Ovary (tissue), 3 donors: Measurements from ENCODE around the gene FANCC.

ENCODE experiments used
- CTCF ChIP-seq, 3 donors: fragments of 450-650 bp in 2 of 3; fragments of 200-600 bp in 1 of 3; IDR thresholded peaks; one replicate each; pipeline versions ENCODE4 v1.5.1 to v1.8.0; 2016 to 2022; ENCODE audit warnings: antibody characterized with exemption in 3 of 3, mild to moderate bottlenecking in 1 of 3
- EP300 ChIP-seq: sonication (generic); formaldehyde crosslinking; IDR thresholded peaks from one replicate; pipeline ENCODE4 v1.6.1; 2017; ENCODE audit warnings: antibody characterized with exemption
- donor health status: DM: no; HTN: no; CAD: no.

GRCh38 chr9:95083086-95083768, 234.3 kb downstream of the FANCC start:
- TF ChIP-seq CTCF (IDR thresholded peaks at IDR 0.05) (no peak), EP300 (no peak)
